Measurements from ENCODE around the gene LIF.
"Not testable (repeated sequence)": the region's sequence is repeated elsewhere in the genome, so short reads cannot be mapped to it uniquely, and the experiment has no call there.

LIF gene

DNA sequence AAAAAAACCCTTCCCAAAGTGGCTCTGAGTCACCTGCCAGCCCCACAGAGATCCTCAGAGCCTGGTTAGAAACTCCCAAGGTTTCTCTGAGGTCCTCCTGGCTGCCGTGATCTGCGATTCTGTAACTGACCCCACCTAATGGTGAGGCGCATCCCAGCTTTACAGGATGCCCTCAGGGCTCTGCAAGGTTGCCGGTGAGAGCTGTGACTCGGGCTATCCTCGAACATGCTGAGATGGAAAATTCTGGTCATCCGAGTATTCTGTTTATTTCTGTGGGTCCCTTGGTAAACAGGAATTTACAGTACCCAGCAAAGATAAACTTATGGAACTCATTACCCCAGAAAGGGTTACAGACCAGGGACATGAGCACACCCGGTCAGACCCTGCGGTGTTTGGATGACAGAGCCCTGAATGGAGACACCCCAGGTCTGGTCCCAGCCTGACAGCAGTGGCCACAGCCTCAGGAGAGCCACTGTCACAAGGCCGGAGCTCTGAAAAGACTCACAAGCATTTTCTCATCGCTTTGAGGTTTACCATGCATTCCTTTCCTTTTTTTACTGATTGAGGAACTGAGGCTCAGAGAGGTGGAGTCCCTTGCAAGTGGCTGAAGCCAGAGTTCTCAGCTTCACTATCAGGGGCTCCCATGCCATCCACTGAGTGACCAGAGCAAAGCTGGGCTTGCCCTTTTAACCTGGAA is 22.2 kb downstream of the LIF start:
- DNase-seq, result peak in 3 of 4 experiments; percentile 39 to 60 (median 45)

DNA sequence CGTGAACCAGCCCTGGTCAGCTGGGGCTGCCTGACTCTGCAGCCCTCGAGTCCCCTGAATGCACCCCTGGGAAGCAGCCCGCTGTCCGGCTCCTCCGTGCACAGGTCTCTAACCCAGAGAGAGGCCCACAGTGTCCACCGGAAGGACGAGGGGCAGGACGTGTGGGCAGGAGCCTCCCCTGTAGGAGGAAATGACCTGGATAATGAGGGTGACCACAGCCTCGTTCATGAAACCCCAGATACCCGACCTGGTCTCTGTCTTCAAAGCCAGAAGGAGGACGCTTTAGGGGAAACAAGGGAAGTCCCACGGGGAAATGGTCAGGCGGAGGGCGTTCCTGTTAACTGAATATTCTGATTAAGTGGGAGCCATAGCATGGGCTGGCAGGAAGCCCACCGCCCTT is 23.3 kb downstream of the LIF start:
- no peak for DNase-seq

DNA sequence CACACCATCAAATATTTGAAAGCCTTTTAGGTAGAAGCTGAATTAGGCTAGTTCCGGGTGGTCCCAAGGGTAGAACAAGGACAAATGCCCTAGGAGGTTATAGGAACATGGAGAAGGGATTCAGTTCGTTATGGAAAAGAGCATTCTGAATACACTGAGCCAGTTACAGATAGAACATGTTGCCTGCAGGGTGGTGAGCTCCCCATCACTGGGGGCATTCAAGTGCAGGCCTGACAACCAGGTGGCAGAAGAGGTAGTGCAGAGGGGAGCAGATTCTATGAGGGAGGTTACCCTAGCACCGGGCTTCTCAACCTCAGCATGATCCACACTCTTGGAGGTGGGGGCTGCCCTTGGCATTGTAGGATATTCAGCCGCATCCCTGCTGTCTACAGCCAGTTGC is 24.2 kb downstream of the LIF start:
- DNase-seq, result no peak

GRCh38 chr22:30221121-30221992 is 25.2 kb downstream of the LIF start:
- DNase-seq, result peak in 3 of 4 experiments; percentile 9 to 40 (median 16)

DNA sequence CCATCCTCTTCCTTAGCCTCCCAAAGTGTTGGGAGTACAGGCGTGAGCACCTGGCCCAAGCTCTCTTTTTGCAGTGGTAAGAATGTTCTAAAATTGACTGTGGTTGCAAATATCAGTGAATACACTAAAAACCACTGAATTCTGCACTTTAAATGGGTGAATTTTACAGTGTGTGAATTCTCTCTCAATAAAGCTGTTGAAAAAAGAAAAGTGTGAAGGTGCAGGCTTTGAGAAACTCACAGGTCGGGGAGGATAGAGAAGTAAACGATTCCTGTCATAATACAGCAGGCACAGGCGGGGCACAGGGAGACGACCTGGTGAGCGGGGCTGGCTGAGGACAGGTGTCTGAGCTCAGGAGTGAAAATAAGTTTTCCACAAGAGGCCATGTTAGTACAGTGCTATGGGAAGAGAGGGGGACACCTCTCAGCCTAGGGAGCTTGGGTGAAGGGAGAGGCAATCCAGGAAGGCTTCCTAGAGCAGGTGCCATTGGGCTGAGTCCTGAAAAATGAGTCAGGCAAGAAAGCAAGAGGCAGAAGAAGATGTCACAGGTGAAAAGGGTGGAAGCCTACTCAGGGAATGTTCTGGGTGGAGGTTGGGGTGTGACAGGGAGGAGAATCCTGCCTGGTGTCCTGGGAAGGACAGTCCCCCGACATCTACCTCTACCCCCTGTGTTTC is 26.1 kb downstream of the LIF start:
- no peak for DNase-seq

DNA sequence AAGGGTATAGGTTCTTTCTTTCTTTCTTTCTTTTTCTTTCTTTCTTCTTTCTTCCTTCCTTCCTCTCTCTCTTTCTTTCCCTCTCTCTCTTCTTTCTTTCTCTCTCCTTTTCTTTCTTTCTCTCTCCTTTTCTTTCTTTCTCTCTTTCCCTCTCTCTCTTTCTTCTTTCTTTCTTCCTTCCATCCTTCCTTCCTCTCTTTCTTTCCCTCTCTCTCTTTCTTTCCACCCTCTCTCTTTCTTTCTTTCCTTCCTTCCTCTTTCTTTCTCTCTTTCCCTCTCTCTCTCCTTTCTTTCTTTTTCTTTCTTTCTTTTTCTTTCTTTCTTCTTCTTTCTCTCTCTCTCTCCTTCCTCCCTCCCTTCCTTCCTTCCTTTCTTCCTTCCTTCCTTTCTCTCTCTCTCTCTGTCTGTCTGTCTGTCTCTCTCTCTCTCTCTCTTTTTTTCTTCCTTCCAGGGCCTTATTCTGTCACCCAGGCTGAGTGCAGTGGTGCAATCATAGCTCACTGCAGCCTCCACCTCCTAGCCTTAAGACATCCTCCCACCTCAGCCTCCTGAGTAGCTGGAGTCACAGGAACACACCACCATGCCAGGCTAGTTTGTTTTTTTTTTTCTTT is 26.8 kb downstream of the LIF start:
- DNase-seq, result no peak

GRCh38 chr22:30219049-30219654 is 27.4 kb downstream of the LIF start:
- DNase-seq, result no peak

GRCh38 chr22:30217698-30218560 is 28.6 kb downstream of the LIF start:
- no peak for DNase-seq

GRCh38 chr22:30216710-30217109 is 29.8 kb downstream of the LIF start:
- DNase-seq, result no peak

DNA sequence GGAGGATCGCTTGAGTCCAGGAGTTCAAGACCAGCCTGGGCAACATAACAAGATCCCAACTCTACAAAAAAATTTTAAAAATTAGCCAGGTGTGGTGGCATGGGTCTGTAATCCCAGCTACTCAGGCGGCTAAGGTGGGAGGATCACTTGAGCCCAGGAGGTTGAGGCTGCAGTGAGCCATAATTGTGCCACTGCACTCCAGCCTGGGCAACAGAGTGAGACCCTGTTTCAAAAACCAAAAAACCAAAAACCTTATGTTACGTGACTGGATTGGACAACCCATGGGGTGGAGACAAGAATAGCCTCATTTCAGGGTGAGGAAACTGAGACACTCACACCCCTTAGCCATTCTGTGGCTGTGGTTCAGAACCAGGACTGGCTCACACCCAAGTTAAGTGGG is 30.3 kb downstream of the LIF start:
- DNase-seq, result not testable (repeated sequence)

DNA sequence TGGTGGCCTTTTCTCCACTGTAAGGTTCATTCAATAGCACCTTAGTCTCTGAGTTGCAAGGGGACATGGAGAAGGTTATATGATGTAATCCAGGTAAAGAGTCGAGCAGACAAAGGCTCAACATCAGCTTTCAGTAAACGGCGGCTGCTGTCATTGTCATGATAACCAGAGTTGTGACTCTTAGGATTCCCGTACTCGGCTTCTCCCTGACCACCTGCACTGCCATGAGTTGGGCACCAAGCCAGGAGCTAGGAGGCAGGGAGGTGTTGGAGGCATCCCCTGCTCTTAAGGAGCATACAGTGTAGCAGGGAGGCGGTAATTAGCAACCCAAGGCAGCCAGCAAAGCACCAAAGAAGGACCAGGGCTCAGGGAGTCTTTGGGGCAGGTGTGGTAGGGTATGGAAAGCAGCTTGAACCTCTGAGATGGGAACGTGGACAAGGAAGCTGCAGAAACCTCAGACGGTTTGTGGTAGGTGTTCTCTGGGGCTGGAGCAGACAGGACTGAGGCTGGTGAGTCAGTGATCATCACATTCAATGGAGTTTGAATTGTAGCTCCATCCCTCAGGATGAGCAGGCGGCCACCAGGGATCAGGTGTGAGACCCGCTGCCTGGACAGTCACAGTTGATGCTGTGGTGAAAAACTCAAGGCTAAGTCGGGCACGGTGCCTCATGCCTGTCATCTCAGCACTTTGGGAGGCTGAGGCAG is 31.7 kb downstream of the LIF start:
- DNase-seq, result no peak

DNA sequence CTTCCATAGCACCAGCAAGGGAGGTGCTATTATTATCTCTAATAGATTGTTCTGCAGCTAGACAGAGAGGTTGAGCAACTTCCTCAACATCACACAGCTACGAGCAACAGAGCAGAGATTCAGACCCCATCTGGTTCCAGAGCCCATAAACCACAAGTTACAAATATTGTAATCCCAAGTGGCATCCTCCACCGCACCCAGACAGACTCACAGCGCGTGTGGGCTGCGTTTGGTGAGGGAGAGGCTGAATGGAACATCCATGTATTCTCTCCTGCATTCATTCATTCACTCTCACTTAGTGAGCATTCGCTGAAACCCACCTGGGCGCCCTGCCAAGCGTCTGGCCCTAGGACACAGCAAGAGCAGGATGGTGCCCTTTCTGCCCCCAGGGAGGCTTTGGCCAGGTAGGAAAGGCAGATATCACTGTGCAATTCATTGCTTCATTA is 33.5 kb downstream of the LIF start:
- DNase-seq, result peak; percentile 81 to 89 (median 84)

DNA sequence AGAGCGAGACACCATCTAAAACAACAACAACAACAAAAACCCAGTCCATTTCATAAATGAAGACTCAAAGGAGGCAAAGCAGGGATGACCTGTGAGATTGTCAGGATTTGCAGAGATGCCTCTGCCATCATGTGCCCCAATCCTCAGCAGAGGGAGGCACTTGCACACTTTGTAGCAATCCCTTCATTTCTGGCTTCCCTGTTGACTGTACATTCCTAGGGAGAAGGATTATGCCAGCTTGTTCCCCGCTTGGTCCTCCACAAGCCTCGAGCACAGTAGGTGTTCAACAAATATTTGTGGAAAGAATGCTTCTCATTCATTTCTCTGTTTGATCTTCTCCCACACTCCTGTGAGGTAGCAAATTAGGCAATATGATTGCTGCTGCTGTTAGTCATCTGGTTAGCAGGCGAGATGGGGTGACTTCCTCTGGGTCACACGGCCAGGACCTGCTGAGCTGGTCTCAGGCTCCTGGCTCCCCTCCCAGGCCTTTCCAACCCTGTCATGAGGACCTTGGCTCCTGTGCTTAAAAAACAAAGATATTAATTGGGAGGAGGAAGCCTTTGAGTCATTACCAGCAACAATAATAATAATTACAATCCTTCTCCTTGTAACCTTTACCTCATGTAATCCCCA is 34.1 kb downstream of the LIF start:
- DNase-seq, result peak; percentile 89 to 96 (median 94)

DNA sequence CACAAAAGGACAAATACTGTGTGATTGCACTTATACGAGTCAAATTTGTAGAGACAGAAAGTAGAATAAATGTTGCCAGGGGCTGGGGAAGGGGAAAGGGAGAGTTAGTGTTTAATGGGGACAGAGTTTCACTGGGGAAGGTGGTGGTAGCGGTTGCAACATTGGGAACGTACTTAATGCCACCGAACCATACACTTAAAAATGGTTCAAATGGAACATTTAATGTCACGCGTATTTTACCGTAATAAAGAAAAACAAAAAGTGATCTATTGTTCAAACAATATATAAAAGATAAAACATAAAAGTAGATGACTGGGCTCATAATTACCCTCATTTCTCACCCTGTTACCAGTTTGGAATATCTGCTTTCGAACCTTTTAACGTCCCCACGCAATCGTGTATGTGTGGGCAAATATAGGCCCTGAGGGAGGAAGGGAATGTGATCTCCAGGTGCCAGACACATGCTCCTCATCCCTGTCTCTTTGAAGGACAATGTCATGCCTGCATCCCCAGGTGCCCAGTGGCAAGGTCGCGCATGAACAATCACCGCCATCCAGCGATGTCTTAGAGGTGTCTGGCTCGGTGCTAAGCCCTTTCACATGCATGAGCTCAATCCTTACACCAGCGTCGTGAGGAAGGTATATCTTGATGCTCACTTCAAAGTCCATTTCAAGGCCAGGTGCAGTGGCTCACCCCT is 35.3 kb downstream of the LIF start:
- DNase-seq, result no peak

DNA sequence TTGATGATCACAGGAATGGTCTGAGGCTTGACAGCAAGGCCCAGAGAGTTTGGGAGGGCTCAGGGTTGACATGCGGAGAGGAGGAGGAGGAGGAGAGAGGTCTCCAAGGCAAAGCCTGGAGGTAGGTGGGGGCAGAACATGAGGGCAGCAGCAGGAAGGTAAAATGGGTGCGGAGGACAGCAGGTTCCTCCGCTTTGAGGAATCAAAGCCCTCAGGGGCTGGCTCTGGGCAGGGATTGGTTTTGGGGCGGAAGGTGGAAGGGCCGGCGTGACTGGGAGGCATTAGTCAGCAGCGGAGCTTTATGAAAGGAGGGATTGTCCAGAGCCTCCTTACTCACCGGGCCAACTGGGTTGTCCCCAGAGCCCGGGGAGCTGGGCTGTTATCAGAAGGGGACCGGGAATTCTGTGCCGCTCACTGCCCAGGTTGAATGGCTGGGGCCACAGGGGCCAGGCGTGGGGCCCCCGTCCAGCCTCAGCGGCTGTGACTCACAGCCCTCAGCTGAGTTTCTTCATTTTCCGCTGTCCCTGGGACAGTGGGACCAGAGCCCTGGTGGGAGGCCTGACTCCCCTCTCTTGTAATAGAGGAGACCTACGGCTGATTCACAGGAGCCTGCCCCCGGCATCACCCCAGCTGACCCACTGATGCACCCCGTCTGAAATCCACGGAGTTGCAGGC is 36.2 kb downstream of the LIF start:
- peak; percentile 62 to 82 (median 80) for DNase-seq

DNA sequence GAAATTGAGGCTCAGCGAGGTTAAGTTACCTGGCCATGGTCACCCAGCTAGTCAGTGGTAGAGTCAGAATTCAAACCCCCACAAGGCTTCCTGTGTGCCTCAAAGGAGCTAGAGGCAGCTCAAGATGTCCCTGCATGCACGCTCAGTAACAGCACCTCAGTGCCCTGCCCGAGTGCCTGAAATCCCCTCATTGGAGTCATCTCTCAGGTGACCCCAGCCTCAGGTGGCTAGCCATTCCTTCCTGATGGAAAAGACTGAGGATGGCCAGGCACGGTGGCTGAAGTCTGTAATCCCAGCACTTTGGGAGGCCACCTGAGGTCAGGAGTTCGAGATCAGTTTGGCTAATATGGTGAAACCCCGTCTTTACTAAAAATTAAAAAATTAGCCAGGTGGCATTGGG is 36.9 kb downstream of the LIF start:
- no peak for DNase-seq

GRCh38 chr22:30208631-30209603 is 37.6 kb downstream of the LIF start:
- DNase-seq, result peak; percentile 58 to 87 (median 76)

- peak in 3 of 4 experiments; percentile 23 to 50 (median 38) for DNase-seq
These were observed 39.6 kb downstream of the LIF start for GRCh38 chr22:30206944-30207343.

Data from suppressor macrophage (primary cell).